Measurements from ENCODE around the gene EIF2A.

DNA sequence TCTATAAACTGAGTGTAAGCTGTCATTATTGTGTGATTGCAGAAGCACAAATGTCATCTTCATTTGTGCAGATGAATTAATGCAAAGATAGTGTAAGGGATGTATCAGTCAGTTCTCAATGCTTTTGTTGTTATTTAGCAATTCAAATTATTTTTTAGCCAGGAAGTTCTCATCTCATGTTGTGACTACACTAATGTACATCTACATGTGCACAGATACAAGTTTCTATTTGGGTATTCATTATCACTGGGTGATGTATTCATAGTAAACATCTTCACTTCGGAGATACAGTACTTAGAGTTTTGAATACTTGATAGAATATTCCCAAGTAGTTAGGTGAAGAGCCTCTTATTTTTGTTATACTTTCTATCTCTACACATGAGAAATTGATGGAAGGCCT, 11.1 kb downstream of the EIF2A start:
- TF ChIP-seq, protein P1, sequence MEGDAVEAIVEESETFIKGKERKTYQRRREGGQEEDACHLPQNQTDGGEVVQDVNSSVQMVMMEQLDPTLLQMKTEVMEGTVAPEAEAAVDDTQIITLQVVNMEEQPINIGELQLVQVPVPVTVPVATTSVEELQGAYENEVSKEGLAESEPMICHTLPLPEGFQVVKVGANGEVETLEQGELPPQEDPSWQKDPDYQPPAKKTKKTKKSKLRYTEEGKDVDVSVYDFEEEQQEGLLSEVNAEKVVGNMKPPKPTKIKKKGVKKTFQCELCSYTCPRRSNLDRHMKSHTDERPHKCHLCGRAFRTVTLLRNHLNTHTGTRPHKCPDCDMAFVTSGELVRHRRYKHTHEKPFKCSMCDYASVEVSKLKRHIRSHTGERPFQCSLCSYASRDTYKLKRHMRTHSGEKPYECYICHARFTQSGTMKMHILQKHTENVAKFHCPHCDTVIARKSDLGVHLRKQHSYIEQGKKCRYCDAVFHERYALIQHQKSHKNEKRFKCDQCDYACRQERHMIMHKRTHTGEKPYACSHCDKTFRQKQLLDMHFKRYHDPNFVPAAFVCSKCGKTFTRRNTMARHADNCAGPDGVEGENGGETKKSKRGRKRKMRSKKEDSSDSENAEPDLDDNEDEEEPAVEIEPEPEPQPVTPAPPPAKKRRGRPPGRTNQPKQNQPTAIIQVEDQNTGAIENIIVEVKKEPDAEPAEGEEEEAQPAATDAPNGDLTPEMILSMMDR (IDR thresholded peaks at IDR 0.05) = no peak
- TF ChIP-seq EP300 (IDR thresholded peaks at IDR 0.05) = no peak
- TF ChIP-seq POLR2A (IDR thresholded peaks at IDR 0.05) = no peak
